ENCODE measurements around the gene DISC1.

The DISC1 gene

DNA sequence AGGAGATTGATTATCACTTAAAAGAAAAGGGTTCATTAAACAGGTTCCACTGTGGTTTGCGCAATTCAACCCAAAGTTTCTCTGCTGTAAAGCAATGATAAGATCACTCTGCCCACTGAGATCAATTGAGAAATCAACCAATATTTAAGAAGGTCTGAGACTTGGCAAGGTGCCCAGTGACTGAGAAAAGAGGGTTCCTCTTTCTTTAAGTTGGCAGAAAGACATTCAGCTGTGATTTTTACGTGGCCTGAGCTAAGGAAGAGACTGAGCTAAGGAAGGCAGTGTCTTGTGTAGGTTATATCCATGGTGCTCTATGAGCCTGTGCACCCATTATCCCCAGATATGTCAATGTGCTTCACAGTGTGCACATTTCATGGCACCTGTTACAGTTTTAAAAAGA is 344.1 kb downstream of the DISC1 start:
- TF ChIP-seq, protein P1, sequence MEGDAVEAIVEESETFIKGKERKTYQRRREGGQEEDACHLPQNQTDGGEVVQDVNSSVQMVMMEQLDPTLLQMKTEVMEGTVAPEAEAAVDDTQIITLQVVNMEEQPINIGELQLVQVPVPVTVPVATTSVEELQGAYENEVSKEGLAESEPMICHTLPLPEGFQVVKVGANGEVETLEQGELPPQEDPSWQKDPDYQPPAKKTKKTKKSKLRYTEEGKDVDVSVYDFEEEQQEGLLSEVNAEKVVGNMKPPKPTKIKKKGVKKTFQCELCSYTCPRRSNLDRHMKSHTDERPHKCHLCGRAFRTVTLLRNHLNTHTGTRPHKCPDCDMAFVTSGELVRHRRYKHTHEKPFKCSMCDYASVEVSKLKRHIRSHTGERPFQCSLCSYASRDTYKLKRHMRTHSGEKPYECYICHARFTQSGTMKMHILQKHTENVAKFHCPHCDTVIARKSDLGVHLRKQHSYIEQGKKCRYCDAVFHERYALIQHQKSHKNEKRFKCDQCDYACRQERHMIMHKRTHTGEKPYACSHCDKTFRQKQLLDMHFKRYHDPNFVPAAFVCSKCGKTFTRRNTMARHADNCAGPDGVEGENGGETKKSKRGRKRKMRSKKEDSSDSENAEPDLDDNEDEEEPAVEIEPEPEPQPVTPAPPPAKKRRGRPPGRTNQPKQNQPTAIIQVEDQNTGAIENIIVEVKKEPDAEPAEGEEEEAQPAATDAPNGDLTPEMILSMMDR (IDR thresholded peaks at IDR 0.05; ENCODE audit: low read depth, low read length): no peak
- TF ChIP-seq MYC (IDR thresholded peaks at IDR 0.05; ENCODE audit: low read depth, low read length) (no peak), POLR2A (IDR thresholded peaks at IDR 0.05; ENCODE audit: extremely low read depth, insufficient read length) (no peak)
- TF ChIP-seq, protein P2, sequence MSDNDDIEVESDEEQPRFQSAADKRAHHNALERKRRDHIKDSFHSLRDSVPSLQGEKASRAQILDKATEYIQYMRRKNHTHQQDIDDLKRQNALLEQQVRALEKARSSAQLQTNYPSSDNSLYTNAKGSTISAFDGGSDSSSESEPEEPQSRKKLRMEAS (IDR thresholded peaks at IDR 0.05; ENCODE audit: low read depth, low read length): no peak
- peak; percentile 82 for DNase-seq (ENCODE audit: low read depth)
- no peak overlapping the region for H3K4me3 ChIP-seq (ENCODE audit: low read depth, low read length)

DNA sequence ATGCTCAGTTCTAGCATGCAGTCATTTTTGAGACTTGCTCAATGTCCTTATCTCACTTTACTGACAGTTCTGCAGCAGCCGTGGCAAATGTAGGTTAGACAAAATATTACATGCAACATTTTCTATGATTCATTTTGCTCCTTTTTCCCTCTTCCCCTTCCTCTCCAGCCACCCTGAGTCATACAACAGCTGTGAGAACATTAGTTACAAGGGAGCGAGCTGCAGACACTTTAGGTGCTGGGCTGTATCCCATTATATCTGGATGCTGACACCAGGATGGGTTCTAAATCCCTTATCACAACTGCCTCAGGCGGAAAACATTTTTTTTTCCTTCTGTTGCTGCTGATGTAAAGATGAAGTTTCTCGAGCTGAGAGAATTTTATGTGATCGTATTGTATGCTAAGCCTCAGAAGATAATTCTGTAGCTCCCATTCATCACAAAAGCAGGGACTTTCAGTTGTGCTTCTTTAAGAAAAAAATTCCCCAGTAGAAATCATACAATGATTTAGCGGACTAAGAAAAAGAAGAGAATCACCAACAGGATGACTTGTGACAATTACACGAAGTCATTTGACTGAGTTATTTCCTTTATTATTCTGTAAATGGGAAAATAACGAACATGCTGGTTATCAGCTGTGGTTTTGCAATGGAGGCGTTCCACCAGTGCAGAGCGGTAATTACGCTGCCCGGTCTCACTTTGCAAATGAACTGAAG is 345.0 kb downstream of the DISC1 start:
- TF ChIP-seq MYC (IDR thresholded peaks at IDR 0.05; ENCODE audit: low read depth, low read length) (no peak), POLR2A (IDR thresholded peaks at IDR 0.05; ENCODE audit: extremely low read depth, insufficient read length) (no peak)
- TF ChIP-seq, protein P2 (IDR thresholded peaks at IDR 0.05; ENCODE audit: low read depth, low read length): no peak
- TF ChIP-seq, protein P1 (IDR thresholded peaks at IDR 0.05; ENCODE audit: low read depth, low read length): no peak
- no peak overlapping the region for H3K4me3 ChIP-seq (ENCODE audit: low read depth, low read length)
- DNase-seq (ENCODE audit: low read depth): peak; percentile 26

DNA sequence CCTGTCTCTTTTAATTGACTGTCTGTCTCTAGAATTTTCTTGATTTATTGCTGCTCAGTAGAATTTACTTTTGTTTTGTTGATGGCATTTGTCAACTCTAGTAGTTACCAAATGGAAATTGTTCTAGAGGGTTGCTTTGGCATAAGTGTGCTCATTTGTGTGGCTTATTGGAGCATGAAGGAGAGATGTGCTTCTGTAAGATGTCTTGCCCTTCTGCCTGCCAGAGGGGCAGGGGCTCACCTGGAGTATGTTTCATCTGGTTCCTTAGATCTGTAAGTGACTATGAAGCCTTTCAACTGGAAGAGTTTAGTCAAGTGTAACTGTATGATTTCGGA is 345.5 kb downstream of the DISC1 start:
- DNase-seq (ENCODE audit: low read depth): no peak
- no peak for TF ChIP-seq MYC (IDR thresholded peaks at IDR 0.05; ENCODE audit: low read depth, low read length)
- TF ChIP-seq, protein P2 (IDR thresholded peaks at IDR 0.05; ENCODE audit: low read depth, low read length): no peak
- no peak for TF ChIP-seq POLR2A (IDR thresholded peaks at IDR 0.05; ENCODE audit: extremely low read depth, insufficient read length)
- TF ChIP-seq, protein P1 (IDR thresholded peaks at IDR 0.05; ENCODE audit: low read depth, low read length): no peak
- no peak overlapping the region for H3K4me3 ChIP-seq (ENCODE audit: low read depth, low read length)

DNA sequence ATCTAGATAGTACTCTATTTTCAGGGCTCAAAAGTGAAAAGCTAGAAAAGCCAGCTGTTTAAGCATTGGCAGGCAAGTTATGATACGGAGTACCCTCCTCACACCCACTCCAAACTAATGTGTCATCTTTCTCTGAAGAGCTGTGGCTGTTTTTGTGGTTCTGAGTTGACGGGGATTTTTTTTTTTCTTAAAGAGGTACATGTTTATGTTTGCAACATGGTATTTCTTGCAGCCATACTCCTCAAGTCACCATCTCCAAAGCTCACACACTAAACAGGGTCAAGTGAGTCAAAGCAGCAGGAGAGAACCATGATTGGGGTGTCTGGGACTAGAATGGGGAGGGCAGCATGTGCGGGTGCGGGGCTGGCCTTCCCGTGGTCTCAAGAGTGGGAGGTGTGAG is 347.2 kb downstream of the DISC1 start:
- no peak for DNase-seq (ENCODE audit: low read depth)
- H3K4me3 ChIP-seq (ENCODE audit: low read depth, low read length): no peak overlapping the region
- TF ChIP-seq POLR2A (IDR thresholded peaks at IDR 0.05; ENCODE audit: extremely low read depth, insufficient read length) (no peak), MYC (IDR thresholded peaks at IDR 0.05; ENCODE audit: low read depth, low read length) (no peak)
- TF ChIP-seq, protein P1 (IDR thresholded peaks at IDR 0.05; ENCODE audit: low read depth, low read length): no peak
- TF ChIP-seq, protein P2 (IDR thresholded peaks at IDR 0.05; ENCODE audit: low read depth, low read length): no peak

DNA sequence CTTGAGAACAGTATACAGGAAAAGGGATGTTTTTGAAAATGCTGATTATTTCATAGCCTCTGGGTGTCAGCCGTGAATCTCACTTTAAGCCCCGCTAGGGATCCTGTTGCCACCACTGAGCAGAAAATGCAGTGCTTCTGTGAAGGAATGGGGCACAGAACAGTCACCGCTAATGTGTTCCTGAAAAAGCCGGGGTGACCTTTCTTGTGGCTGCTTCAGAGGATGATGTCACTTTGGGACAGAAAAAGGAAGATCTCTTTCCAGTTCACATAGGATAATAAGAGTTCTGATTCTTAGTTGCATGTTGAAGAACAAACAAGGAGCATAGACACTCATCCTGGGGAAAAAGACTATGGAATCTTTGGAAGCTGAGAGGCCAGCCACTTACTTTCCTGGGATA is 349.6 kb downstream of the DISC1 start:
- H3K4me3 ChIP-seq (ENCODE audit: low read depth, low read length): no peak overlapping the region

DNA sequence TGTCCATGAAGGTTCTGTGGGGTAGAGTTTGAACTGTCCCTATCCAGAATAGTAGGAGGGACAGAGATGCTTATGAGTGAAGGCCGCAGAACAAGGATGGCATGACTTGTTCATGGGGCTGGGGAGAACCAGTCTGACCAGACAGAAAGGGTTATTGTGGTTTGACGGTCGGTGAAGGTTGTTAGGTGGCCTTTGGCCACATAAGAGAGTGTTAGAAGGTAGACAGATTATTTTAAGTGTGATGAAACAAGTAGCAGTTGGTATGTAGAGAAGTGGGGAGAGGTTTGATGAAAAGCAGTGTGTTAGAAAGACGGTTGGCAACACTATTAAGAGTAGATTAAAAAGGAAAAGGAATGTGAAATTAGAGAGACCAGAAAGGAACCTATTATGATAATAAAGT is 355.1 kb downstream of the DISC1 start:
- H3K4me3 ChIP-seq (ENCODE audit: low read depth, low read length): no peak overlapping the region
- TF ChIP-seq, protein P2 (IDR thresholded peaks at IDR 0.05; ENCODE audit: low read depth, low read length): no peak
- no peak for TF ChIP-seq POLR2A (IDR thresholded peaks at IDR 0.05; ENCODE audit: extremely low read depth, insufficient read length)
- TF ChIP-seq MYC (IDR thresholded peaks at IDR 0.05; ENCODE audit: low read depth, low read length): no peak
- TF ChIP-seq, protein P1 (IDR thresholded peaks at IDR 0.05; ENCODE audit: low read depth, low read length): no peak
- no peak for DNase-seq (ENCODE audit: low read depth)

More for the DNA sequence above, 349.6 kb downstream of the DISC1 start:
- TF ChIP-seq MYC (IDR thresholded peaks at IDR 0.05; ENCODE audit: low read depth, low read length): no peak
- no peak for DNase-seq (ENCODE audit: low read depth)

Measured in NB4 (cell line).